DMS114 treated with DMSO at 0.1 percent for 48 hours (cell line): ENCODE data around the gene BBS5.
A peak's percentile ranks its signal among the peaks of the same experiment; 100 is the strongest.
"Not testable (repeated sequence)": the region's sequence is repeated elsewhere in the genome, so short reads cannot be mapped to it uniquely, and the experiment has no call there.

Source experiments
- DNase-seq: peaks from one replicate; lab custom pipeline; 2025; ENCODE audit not compliant: unreplicated experiment; lab: John Stamatoyannopoulos, UW

BBS5 gene

DNA sequence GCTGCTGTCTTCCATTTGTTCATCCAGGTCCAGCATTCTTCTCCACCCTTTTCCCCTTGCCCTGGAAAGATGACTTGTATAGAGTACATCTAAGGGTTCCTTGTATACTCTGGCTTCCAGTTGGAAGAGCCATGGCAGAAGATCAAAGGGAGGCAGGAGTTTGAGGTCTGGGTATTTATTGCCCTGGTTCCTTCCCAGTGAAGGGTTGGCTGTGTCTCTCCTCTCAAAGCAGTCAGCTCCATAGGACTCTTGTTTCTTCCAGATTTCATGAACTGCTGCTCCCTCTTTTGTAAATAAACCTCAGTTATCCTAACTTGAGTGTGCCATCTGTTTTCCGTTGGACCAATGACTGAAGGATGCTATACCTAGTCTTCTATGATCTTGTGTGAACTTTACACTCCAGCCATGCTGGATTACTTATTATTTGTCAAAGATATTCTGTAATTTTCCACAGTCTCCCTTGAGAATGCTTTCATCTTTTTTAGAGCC is 6.4 kb downstream of the BBS5 start:
- no peak for DNase-seq

- DNase-seq, result no peak
Observed at GRCh38 chr2:169486487-169486886, 7.2 kb downstream of the BBS5 start.

GRCh38 chr2:169490834-169491233 is 11.5 kb downstream of the BBS5 start:
- DNase-seq, result no peak

GRCh38 chr2:169491378-169491777 is 12.1 kb downstream of the BBS5 start:
- DNase-seq, result no peak

- no peak for DNase-seq
Observed at GRCh38 chr2:169493360-169493759, 14.1 kb downstream of the BBS5 start.

- DNase-seq, result no peak
Observed at GRCh38 chr2:169495310-169495928, 16.1 kb downstream of the BBS5 start.

GRCh38 chr2:169504651-169505050 is 25.4 kb downstream of the BBS5 start:
- no peak for DNase-seq

- no peak for DNase-seq
Observed at GRCh38 chr2:169507698-169508097, 28.4 kb downstream of the BBS5 start.

DNA sequence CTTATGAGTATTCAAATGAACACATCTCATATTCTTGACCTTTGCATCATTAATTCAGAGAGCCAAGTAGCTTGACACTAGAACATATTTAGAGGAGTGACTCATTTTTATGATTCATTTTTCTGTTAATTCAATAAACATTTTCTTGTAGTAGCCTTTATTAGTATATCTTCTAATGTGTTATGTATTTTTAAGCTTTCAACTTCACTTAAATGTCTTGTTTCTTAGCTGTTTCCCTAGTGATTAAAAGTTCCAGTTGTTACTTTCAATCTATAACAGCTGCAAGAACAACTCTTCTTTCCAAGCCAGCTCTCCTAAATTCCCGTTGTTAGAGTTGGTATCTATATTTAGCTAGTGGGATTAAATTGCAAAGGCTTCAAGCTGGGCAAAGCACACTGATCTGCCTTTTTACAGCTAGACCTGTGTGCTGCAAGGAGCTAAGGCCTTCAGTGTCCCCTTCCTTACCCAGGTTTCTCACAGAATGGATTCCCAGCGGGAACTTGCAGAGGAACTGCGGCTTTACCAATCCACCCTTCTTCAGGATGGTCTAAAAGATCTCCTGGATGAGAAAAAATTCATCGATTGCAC is 30.1 kb downstream of the BBS5 start, which contains the start of gene KLHL41:
KLHL41 (plus strand) TSS at position 405 of the 588 bp plus-strand sequence; CDS start at position 482, 77 bp downstream.
- DNase-seq, result no peak

GRCh38 chr2:169509955-169510354 is 30.7 kb downstream of the BBS5 start:
- DNase-seq, result no peak

- no peak for DNase-seq
Observed at GRCh38 chr2:169510496-169510895, 31.2 kb downstream of the BBS5 start.

- no peak for DNase-seq
Observed at GRCh38 chr2:169511818-169512217, 32.5 kb downstream of the BBS5 start.

DNA sequence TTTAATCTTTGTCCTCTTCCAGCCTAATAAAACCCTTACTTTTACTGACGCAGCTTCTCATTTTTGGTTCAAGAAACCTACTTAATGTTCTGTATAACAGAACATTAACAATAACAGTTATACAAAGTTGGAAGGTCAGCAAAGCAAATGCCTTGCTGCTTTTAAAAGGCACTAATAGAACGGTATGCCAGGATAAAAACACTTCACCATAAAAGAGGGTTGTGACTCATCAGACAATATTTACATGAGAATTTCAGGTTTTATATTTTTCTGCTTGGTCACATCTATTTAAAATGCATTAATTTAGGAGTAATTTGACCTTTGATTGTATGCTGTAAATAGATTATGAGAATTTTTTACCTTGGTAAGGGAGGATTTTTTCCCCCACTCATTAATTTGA is 33.2 kb downstream of the BBS5 start:
- DNase-seq, result no peak

DNA sequence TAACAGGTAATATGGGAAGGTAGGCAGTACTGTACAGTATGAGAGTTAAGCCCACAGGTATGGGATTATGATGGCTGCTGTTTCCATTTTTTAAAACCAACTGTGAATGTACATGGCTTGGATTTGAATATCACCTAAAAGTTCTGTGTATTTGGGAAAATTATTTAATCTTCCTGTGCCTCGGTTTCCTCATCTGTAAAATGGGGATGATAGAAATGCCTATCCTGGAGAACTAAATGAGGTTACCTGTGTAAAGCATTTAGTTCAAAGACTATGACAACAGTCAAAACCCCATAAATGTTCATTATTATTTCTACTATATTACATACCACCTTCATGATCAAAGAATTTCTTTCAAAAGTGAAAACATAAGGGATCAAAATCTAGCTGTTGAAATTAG is 33.8 kb downstream of the BBS5 start:
- DNase-seq, result no peak

DNA sequence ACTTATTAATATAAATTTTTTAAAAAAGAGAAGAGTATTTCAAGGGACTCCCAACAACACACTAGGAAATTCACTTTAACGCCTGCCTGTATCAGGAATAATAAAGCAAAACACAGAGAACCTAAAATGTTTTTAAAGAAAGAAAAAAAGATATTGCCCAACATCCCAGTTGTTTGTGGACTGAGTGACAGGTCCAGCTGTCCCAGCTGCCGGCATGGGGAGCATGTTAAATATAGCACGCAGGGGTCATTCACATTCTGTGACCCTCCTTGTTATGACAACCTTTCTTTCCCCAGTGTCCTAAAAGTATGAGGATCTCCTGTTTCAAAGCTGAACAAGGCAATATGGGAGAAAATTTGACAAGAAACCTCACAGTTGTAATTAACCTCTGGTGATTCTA is 34.6 kb downstream of the BBS5 start:
- DNase-seq, result no peak

DNA sequence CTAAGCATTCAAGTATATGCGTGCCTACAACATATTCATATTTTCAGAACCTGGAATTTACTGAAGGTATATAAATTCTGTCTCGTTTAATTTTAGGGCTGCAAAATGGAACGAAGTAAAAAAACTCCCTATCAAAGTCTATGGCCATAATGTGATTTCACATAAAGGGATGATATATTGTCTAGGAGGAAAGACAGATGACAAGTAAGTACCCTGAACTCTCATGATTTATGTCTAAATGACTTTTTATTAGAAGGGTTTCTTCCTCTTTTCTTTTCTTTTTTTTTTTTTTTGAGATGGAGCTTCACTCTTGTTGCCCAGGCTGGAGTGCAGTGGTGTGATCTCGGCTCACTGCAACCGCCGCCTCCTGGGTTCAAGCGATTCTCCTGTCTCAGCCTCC is 35.5 kb downstream of the BBS5 start:
- not testable (repeated sequence) for DNase-seq

DNA sequence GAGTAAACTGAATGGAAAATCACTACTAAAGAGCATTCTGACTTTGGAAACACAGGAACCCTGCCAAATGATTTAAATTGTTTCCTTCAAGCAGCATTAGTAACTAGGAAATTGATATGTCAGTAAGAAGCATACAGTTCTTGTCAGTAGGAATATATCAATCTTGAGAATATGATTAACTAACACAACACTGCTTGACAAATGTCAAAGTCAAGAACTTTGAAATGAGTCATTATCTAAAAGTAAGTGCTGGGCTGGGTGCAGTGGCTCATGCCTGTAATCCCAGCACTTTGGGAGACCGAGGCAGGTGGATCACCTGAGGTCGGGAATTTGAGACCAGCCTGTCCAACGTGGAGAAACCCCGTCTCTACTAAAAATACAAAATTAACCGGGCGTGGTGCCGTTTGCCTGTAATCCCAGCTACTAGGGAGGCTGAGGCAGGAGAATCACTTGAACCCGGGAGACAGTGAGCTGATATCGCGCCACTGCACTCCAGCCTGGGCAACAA is 37.2 kb downstream of the BBS5 start:
- DNase-seq, result not testable (repeated sequence)

- no peak for DNase-seq
Observed at GRCh38 chr2:169520896-169521295, 41.6 kb downstream of the BBS5 start.

GRCh38 chr2:169523681-169524080 is 44.4 kb downstream of the BBS5 start:
- no peak for DNase-seq

DNA sequence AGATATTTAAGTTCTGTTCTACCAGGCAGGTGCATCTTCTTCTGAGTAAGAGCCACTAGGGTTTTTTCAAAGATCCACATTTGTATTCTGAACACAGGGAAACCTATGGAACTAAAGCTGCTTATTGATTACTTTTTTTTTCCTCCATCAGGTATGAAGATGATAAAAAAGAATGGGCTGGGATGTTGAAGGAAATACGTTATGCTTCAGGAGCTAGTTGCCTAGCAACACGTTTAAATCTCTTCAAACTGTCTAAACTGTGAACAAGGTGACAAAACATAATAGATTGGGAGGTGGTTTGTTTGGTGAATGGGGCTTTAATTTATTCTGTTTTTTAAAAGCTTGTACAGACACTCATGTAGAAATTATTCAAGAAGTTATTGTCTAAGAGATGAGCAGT is 46.1 kb downstream of the BBS5 start:
- no peak for DNase-seq

DNA sequence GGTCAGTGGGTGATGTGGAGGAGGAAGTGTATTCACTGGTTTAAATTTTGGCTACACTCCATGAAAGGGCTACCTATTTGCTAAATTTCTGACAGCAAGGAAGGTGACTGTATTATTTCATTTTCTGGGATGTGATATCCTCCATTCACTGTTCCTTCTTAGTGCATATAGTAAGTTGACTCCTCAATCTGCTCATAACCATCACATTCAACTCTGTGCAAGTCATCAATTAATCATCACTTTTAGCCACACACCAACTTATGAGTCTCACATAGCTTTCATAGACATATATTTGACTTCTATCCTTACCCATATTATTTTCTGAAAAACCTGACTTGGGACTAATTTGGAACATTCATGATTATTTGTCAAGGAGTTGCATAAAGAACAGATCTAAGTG is 47.2 kb downstream of the BBS5 start:
- DNase-seq, result no peak

GRCh38 chr2:169528271-169528701 is 49.0 kb downstream of the BBS5 start:
- DNase-seq, result peak; percentile 8

DNA sequence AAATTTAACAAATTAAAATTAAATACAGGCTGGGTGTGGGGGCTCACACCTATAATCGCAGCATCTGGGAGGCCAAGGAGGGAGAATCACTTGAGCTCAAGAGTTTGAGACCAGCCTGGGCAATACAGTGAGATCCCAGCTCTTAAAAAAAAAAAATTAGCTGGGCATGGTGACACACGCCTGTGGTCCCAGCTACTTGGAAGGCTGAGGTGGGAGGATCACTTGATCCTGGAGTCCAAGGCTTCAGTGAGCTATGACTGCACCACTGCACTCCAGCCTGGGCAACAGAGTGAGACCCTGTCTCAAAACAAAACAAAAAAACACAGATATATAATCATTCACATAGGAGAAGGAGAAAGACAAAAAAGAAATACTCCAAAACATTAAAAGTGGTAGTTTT is 60.2 kb downstream of the BBS5 start:
- not testable (repeated sequence) for DNase-seq
